ENCODE data around the gene LIMS2. TPM values are rescaled to one million over a fixed set of nuclear protein-coding genes. Genes with fewer than 3 reads are reported as not detected.

Gene LIMS2
- total and polyA plus RNA-seq, 12 donors = 148 to 687 (median 160) TPM

GRCh38 chr2:127614246-127614645 is 61.1 kb downstream of the LIMS2 start:
- no peak overlapping the region for H3K4me3 ChIP-seq
- no peaks in the 10 kb centered on the region for H3K36me3 ChIP-seq
- H3K9me3 ChIP-seq = peaks cover 0 to 35% (median 11%) of the 10 kb centered on the region in 11 donors
- H3K4me1 ChIP-seq = no peaks in the 10 kb centered on the region
- intact Hi-C loops (cut with DNase I) = no loop called here
- ATAC-seq (no peak), DNase-seq (no peak)
- H3K27ac ChIP-seq = no peak overlapping the region
- WGBS, 2 donors = 91 to 93% methylated on average over 2 of the region's 2 CpGs
- TF ChIP-seq CTCF (IDR thresholded peaks at IDR 0.05) = no peak
- no peaks in the 10 kb centered on the region for H3K27me3 ChIP-seq

GRCh38 chr2:127612111-127612822 is 63.1 kb downstream of the LIMS2 start:
- TF ChIP-seq CTCF (IDR thresholded peaks at IDR 0.05) = no peak
- no peaks in the 10 kb centered on the region for H3K36me3 ChIP-seq
- H3K4me1 ChIP-seq = no peaks in the 10 kb centered on the region
- no peak overlapping the region for H3K27ac ChIP-seq
- no peaks in the 10 kb centered on the region for H3K27me3 ChIP-seq
- ATAC-seq (no peak), DNase-seq (no peak)
- no peak overlapping the region for H3K4me3 ChIP-seq
- 90 to 94% methylated on average over 13 of the region's 13 CpGs for WGBS, 2 donors
- H3K9me3 ChIP-seq = peaks cover 0 to 35% (median 11%) of the 10 kb centered on the region in 11 donors
- intact Hi-C loops (cut with DNase I) = no loop called here

GRCh38 chr2:127611076-127611925 is 64.0 kb downstream of the LIMS2 start:
- DNase-seq = no peak
- TF ChIP-seq CTCF (IDR thresholded peaks at IDR 0.05) = no peak

GRCh38 chr2:127610561-127610960 is 64.8 kb downstream of the LIMS2 start:
- DNase-seq (no peak), ATAC-seq (no peak)
- no peak for TF ChIP-seq CTCF (IDR thresholded peaks at IDR 0.05)
- Histone ChIP-seq H3K27ac (no peak overlapping the region), H3K4me3 (no peak overlapping the region), H3K36me3 (no peaks in the 10 kb centered on the region), H3K27me3 (no peaks in the 10 kb centered on the region), H3K4me1 (no peaks in the 10 kb centered on the region), H3K9me3 (peaks cover 0 to 35% (median 11%) of the 10 kb centered on the region in 11 donors)
- 92 to 96% methylated on average over 1 of the region's 1 CpG for WGBS, 2 donors
- intact Hi-C loops (cut with DNase I) = no loop called here

More at GRCh38 chr2:127611076-127611925, 64.0 kb downstream of the LIMS2 start:
- H3K4me1 ChIP-seq = no peaks in the 10 kb centered on the region
- intact Hi-C loops (cut with DNase I) = no loop called here
- WGBS, 2 donors = 87 to 91% methylated on average over 11 of the region's 11 CpGs
- peaks cover 0 to 35% (median 11%) of the 10 kb centered on the region in 11 donors for H3K9me3 ChIP-seq
- H3K4me3 ChIP-seq = no peak overlapping the region
- no peak for ATAC-seq
- H3K27ac ChIP-seq = no peak overlapping the region
- no peaks in the 10 kb centered on the region for H3K36me3 ChIP-seq
- H3K27me3 ChIP-seq = no peaks in the 10 kb centered on the region

Data from heart right ventricle (tissue), 16 donors.